Prostate gland (tissue), 2 donors: ENCODE data around the gene C10orf143. TPM values are rescaled to one million over a fixed set of nuclear protein-coding genes. Genes with fewer than 3 reads are reported as not detected.

ENCODE experiments used
- DNase-seq: peaks from one replicate; pipeline ENCODE4 v3.0.0-alpha.2; 2019; ENCODE audit warnings: low spot score
- H3K27ac ChIP-seq, 2 donors: fragments of 200-600 bp; sonication (generic); 2 replicates each; pipeline ENCODE4 v1.5.1; 2017 to 2019
- H3K27me3 ChIP-seq: fragments of 200-600 bp; sonication (generic); replicated peaks from 2 replicates; pipeline ENCODE4 v1.5.1; 2019; ENCODE audit not compliant: insufficient read depth
- H3K36me3 ChIP-seq, 2 donors: fragments of 200-600 bp; sonication (generic); 1 replicate in 1 of 2; 2 replicates in 1 of 2; pipeline versions ENCODE4 v1.5.1 to v1.8.1; 2017 to 2019
- H3K4me1 ChIP-seq: fragments of 200-600 bp; sonication (generic); replicated peaks from 2 replicates; pipeline ENCODE4 v1.5.1; 2019
- H3K4me3 ChIP-seq, 2 donors: fragments of 200-600 bp; sonication (generic); 2 replicates each; pipeline ENCODE4 v1.5.1; 2017 to 2019
- H3K9me3 ChIP-seq: fragments of 200-600 bp; sonication (generic); 2 replicates; pipeline ENCODE4 v1.5.1; 2017
- CTCF ChIP-seq, 4 experiments: fragments of 200-600 bp in 2 of 4; fragments of 450-650 bp in 2 of 4; sonication (generic) in 2 of 4; IDR thresholded peaks; 1 replicate in 3 of 4; 2 replicates in 1 of 4; pipeline ENCODE4 v1.5.1; 2016 to 2019; ENCODE audit warnings: antibody characterized with exemption in 4 of 4, mild to moderate bottlenecking in 2 of 4, moderate library complexity in 2 of 4
- POLR2A ChIP-seq: fragments of 450-650 bp; IDR thresholded peaks from one replicate; pipeline ENCODE4 v1.6.1; 2016; ENCODE audit warnings: antibody characterized with exemption, mild to moderate bottlenecking
- POLR2AphosphoS5 ChIP-seq: sonication (generic); formaldehyde crosslinking; IDR thresholded peaks from one replicate; pipeline ENCODE4 v1.6.1; 2017; ENCODE audit warnings: antibody characterized with exemption
- WGBS: methylation state at CpG from one replicate; pipeline ENCODE4 v1.1.5; 2018; 5-methylcytosine and 5-hydroxymethylcytosine counted together
- intact Hi-C: fragments of 100-400 bp; cut with DNase I; formaldehyde crosslinking; loops from one replicate; pipeline ENCODE4 v1.14.2; 2022
- total RNA-seq, 2 donors: library from RNA; depleted of rRNA; stranded (reverse); fragments of >200 nt; gene quantifications; one replicate each; pipeline ENCODE4 v1.1.0, GENCODE V29; 2016

C10orf143 gene
- total RNA-seq, 2 donors from 2014 or later: 5.1 to 5.6 TPM

DNA sequence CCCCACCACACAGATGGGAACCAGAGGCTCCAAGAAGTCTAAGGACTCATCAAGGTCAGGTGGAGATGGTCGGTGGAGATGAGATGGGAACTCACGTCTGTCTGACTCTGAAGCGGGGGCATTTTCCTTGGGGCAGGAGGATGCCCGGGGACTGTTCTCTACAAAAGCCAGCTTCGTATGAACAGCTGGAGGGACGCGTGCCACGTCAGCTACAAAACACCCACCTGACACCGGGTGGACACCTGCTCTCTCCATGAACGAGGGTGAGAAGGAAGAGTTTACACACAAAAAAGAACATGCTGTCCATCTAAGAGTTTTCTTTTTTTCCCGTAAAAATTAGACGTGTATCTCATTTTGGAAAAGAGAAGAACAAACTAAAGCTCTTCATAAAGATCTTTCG is 47.7 kb downstream of the C10orf143 start:
- no peak for DNase-seq

GRCh38 chr10:130062201-130062600 is 48.4 kb downstream of the C10orf143 start:
- Histone ChIP-seq H3K27ac (no peak overlapping the region), H3K27me3 (no peaks in the 10 kb centered on the region), H3K9me3 (no peaks in the 10 kb centered on the region), H3K36me3 (no peaks in the 10 kb centered on the region), H3K4me1 (no peaks in the 10 kb centered on the region), H3K4me3 (no peak overlapping the region)
- intact Hi-C loops: no loop called here
- 70% methylated on average over 3 of the region's 3 CpGs for WGBS
- DNase-seq: no peak
- TF ChIP-seq CTCF (IDR thresholded peaks at IDR 0.05) (no peak), POLR2A (no peak), POLR2AphosphoS5 (no peak)

More for the DNA sequence above, 47.7 kb downstream of the C10orf143 start:
- intact Hi-C loops: no loop called here
- Histone ChIP-seq H3K27ac (no peak overlapping the region), H3K27me3 (no peaks in the 10 kb centered on the region), H3K4me1 (no peaks in the 10 kb centered on the region), H3K9me3 (no peaks in the 10 kb centered on the region), H3K36me3 (no peaks in the 10 kb centered on the region), H3K4me3 (no peak overlapping the region)
- 89% methylated on average over 13 of the region's 13 CpGs for WGBS
- TF ChIP-seq POLR2AphosphoS5 (no peak), POLR2A (no peak), CTCF (IDR thresholded peaks at IDR 0.05) (no peak)

GRCh38 chr10:130061760-130062159 is 48.9 kb downstream of the C10orf143 start:
- WGBS: 83% methylated on average over 6 of the region's 6 CpGs
- no peaks in the 10 kb centered on the region for H3K4me1 ChIP-seq
- intact Hi-C loops: no loop called here
- no peak overlapping the region for H3K27ac ChIP-seq
- TF ChIP-seq POLR2AphosphoS5 (no peak), POLR2A (no peak), CTCF (IDR thresholded peaks at IDR 0.05) (no peak)
- H3K27me3 ChIP-seq: no peaks in the 10 kb centered on the region
- H3K4me3 ChIP-seq: no peak overlapping the region
- no peaks in the 10 kb centered on the region for H3K36me3 ChIP-seq
- no peaks in the 10 kb centered on the region for H3K9me3 ChIP-seq
- no peak for DNase-seq

DNA sequence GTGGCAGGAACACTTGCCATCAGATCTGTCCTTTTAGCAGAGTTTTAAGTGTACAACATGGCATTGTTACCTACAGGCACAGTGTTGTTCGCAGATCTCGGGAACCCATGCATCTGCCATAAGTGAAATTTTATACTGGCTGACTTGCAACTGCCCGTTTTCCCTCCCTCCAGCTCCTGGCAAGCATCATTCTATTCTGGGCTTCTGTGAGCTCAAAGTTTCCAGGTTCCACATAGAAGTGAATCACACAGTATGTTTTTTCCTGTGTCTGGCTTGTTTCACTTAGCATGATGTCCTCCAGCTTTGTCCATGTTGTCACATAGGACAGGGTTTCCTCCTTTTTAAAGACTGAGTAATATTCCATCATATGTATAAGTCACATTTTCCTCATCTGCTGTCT is 56.6 kb downstream of the C10orf143 start:
- no peaks in the 10 kb centered on the region for H3K9me3 ChIP-seq
- no peak for DNase-seq
- no peak overlapping the region for H3K27ac ChIP-seq
- H3K4me3 ChIP-seq: no peak overlapping the region
- 89% methylated on average over 3 of the region's 3 CpGs for WGBS
- intact Hi-C loops: no loop called here
- no peaks in the 10 kb centered on the region for H3K36me3 ChIP-seq
- H3K4me1 ChIP-seq: no peaks in the 10 kb centered on the region
- no peak for TF ChIP-seq CTCF (IDR thresholded peaks at IDR 0.05)
- no peak for TF ChIP-seq POLR2AphosphoS5
- TF ChIP-seq POLR2A: no peak
- no peaks in the 10 kb centered on the region for H3K27me3 ChIP-seq

DNA sequence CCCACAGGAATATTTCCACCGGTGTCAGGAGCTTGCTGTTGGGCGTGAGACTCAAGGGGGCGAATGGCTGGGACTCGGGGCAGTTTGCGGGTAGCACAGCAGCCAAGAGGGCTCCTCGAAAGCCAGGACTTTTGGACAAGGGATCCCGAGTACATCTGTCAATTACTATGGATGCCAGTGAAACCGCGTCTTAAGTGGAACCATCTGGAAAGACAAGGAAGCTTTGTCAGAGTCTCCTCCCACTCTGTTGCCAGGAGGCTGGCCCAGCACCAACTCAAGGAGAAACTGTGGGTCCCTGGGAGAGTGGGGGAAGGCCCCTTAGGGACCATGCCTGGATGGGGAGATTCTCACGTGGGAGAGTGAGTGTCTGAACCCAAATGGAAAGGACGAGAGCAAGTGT is 57.1 kb downstream of the C10orf143 start:
- no peak overlapping the region for H3K27ac ChIP-seq
- no peaks in the 10 kb centered on the region for H3K36me3 ChIP-seq
- H3K27me3 ChIP-seq: no peaks in the 10 kb centered on the region
- H3K4me3 ChIP-seq: no peak overlapping the region
- H3K9me3 ChIP-seq: no peaks in the 10 kb centered on the region
- H3K4me1 ChIP-seq: no peaks in the 10 kb centered on the region
- intact Hi-C loops: no loop called here
- no peak for DNase-seq
- 83% methylated on average over 11 of the region's 11 CpGs for WGBS
- TF ChIP-seq CTCF (IDR thresholded peaks at IDR 0.05) (no peak), POLR2AphosphoS5 (no peak), POLR2A (no peak)
